GM12878 (cell line): ENCODE data around the gene ADRA2B. TPM values are rescaled to one million over a fixed set of nuclear protein-coding genes. Genes with fewer than 3 reads are reported as not detected.

Experiments
- ATAC-seq: fragments of 200-7000 bp; cut with Tn5 transposase; 3 replicates; pipeline ENCODE4 v1.9.1; 2020; ENCODE audit warnings: mild to moderate bottlenecking, moderate library complexity
- BruUV-seq: library from RNA; stranded (reverse); fragments of 400-500 nt; replicated peaks from 2 replicates; lab custom pipeline; 2021; lab: Mats Ljungman, UMichigan
- CTCF ChIA-PET: fragments of 300-600 bp; sonication (Branson Sonifier 250); formaldehyde crosslinking; extraction: SDS; loops from one replicate; lab custom pipeline; 2021; ENCODE audit warnings: inconsistent platforms; lab: Yijun Ruan, JAX
- POLR2A ChIA-PET: fragments of 350-600 bp; formaldehyde crosslinking; extraction: SDS; loops from one replicate; lab custom pipeline; 2021; ENCODE audit warnings: inconsistent platforms; lab: Charles Lee
- RAD21 ChIA-PET: fragments of 300-600 bp; sonication (Branson Sonifier 250); formaldehyde crosslinking; loops from one replicate; lab custom pipeline; 2023; ENCODE audit warnings: antibody characterized with exemption; ENCODE audit not compliant: unreplicated experiment; lab: Charles Lee
- SMC1A ChIA-PET: fragments of 300-600 bp; sonication (Branson Sonifier 250); formaldehyde crosslinking; loops from one replicate; lab custom pipeline; 2023; ENCODE audit not compliant: unreplicated experiment, uncharacterized antibody; lab: Charles Lee
- DNase-seq: peaks from one replicate; pipeline ENCODE4 v3.0.0-alpha.2; 2011; ENCODE audit warnings: low read depth, low spot score
- FAIRE-seq: peaks from 3 replicates; lab custom pipeline; 2011; peaks lifted over from hg19 to GRCh38; lab: Jason Lieb, UNC
- H2AFZ ChIP-seq: 2 replicates; pipeline ENCODE4 v1.6.0; 2011; ENCODE audit warnings: low read depth, low read length, control low read depth; ENCODE audit not compliant: control insufficient read depth
- H3K27ac ChIP-seq: 2 replicates; pipeline ENCODE4 v1.5.1; 2011; ENCODE audit warnings: control low read depth; ENCODE audit not compliant: control insufficient read depth, insufficient read depth
- H3K27me3 ChIP-seq, 2 experiments: replicated peaks in 1 of 2; 2 replicates each; pipeline versions ENCODE4 v1.6.0 to v1.6.1; 2011; ENCODE audit warnings: low read length in 1 of 2; ENCODE audit not compliant: control insufficient read depth in 2 of 2, insufficient read depth in 2 of 2
- H3K36me3 ChIP-seq, 2 experiments: 2 replicates each; pipeline ENCODE4 v1.5.1; 2011; ENCODE audit warnings: low read length in 1 of 2; ENCODE audit not compliant: control insufficient read depth in 2 of 2, insufficient read depth in 2 of 2
- H3K4me1 ChIP-seq: 2 replicates; pipeline ENCODE4 v1.6.1; 2011; ENCODE audit warnings: mild to moderate bottlenecking, low read length, moderate library complexity, mixed read lengths; ENCODE audit not compliant: control insufficient read depth, insufficient read depth
- H3K4me2 ChIP-seq: 2 replicates; pipeline ENCODE4 v1.6.0; 2011; ENCODE audit warnings: control low read depth; ENCODE audit not compliant: control insufficient read depth, insufficient read depth
- H3K4me3 ChIP-seq: fragments of 200-600 bp; sonication (generic); 2 replicates; pipeline ENCODE4 v1.5.1; 2016
- H3K79me2 ChIP-seq: 2 replicates; pipeline ENCODE4 v1.6.0; 2011; ENCODE audit warnings: low read length; ENCODE audit not compliant: control insufficient read depth, insufficient read depth
- H3K9ac ChIP-seq: 2 replicates; pipeline ENCODE4 v1.8.0; 2011; ENCODE audit warnings: low read length, control low read depth, mixed read lengths; ENCODE audit not compliant: control insufficient read depth, insufficient read depth
- H3K9me3 ChIP-seq: replicated peaks from 3 replicates; pipeline ENCODE4 v1.5.1; 2011; ENCODE audit warnings: mild to moderate bottlenecking, low read length; ENCODE audit not compliant: control insufficient read depth, insufficient read depth
- H4K20me1 ChIP-seq: 2 replicates; pipeline ENCODE4 v1.6.0; 2011; ENCODE audit not compliant: control insufficient read depth, insufficient read depth
- ETV6 ChIP-seq, 2 experiments: fragments of 450-650 bp in 1 of 2; IDR thresholded peaks in 1 of 2; conservative IDR thresholded peaks in 1 of 2; 2 replicates each; pipeline ENCODE4 v1.6.1; 2014; ENCODE audit warnings: antibody characterized with exemption in 1 of 2, borderline replicate concordance in 1 of 2, low read depth in 1 of 2, mild to moderate bottlenecking in 1 of 2, moderate library complexity in 1 of 2
- FOXM1 ChIP-seq: IDR thresholded peaks from 2 replicates; pipeline ENCODE4 v1.6.1; 2012; ENCODE audit warnings: low read depth, mild to moderate bottlenecking, inconsistent platforms, low read length, moderate library complexity
- HDAC2 ChIP-seq: fragments of 200-600 bp; sonication (generic); IDR thresholded peaks from 2 replicates; pipeline ENCODE4 v1.6.1; 2017
- NFYB ChIP-seq: IDR thresholded peaks from 2 replicates; pipeline ENCODE4 v1.6.1; 2011; ENCODE audit warnings: low read depth, mild to moderate bottlenecking, low read length, improper control_type of control experiment, moderate library complexity; ENCODE audit not compliant: insufficient read depth
- POLR2AphosphoS2 ChIP-seq: IDR thresholded peaks from 2 replicates; pipeline ENCODE4 v1.6.1; 2011; ENCODE audit warnings: low read depth, mild to moderate bottlenecking, low read length, improper control_type of control experiment, moderate library complexity
- POU2F2 ChIP-seq: IDR thresholded peaks from 3 replicates; pipeline ENCODE4 v1.6.1; 2011; ENCODE audit warnings: low read depth, mild to moderate bottlenecking, low read length, borderline replicate concordance
- SP1 ChIP-seq: IDR thresholded peaks from one replicate; pipeline ENCODE4 v1.6.1; 2011; ENCODE audit warnings: low read depth, low read length
- ZNF384 ChIP-seq: IDR thresholded peaks from 2 replicates; pipeline ENCODE4 v1.6.1; 2012; ENCODE audit warnings: low read depth, mild to moderate bottlenecking, low read length, improper control_type of control experiment, borderline replicate concordance
- WGBS: methylation state at CpG from one replicate; pipeline ENCODE4 v1.1.6; 2016; ENCODE audit warnings: low lambda C conversion rate; ENCODE audit not compliant: insufficient replicate concordance, insufficient coverage; ENCODE audit errors: missing lambda C conversion rate; 5-methylcytosine and 5-hydroxymethylcytosine counted together
- in situ Hi-C: fragments of 300-500 bp; cut with MboI; formaldehyde crosslinking; loops from 9 replicates; pipeline ENCODE4 v1.14.3; 2018; ENCODE audit warnings: mixed read lengths
- intact Hi-C: fragments of 100-400 bp; cut with micrococcal nuclease; formaldehyde crosslinking; loops from one replicate; pipeline ENCODE4 v1.14.2; 2022; ENCODE audit not compliant: unreplicated experiment
- polyA plus RNA-seq, 11 experiments: library from polyadenylated mRNA; depleted of rRNA in 4 of 11; unstranded in 6 of 11; stranded (reverse) in 5 of 11; fragments of >200 nt; fragmentation: Nextera tagmentation in 4 of 11; fragmentation: Illumina TruSeq in 1 of 11; extraction: Ambion mirVana in 4 of 11; extraction: Trizol in 1 of 11; gene quantifications; 1 replicate in 1 of 11; 2 replicates in 10 of 11; pipeline versions ENCODE4 v1.2.1 to v1.2.3, GENCODE V29; 2011 to 2016; ENCODE audit warnings: inconsistent platforms in 2 of 11, missing spikeins in 2 of 11, low read depth in 1 of 11
- total RNA-seq, 4 experiments: library from RNA; depleted of rRNA in 3 of 4; stranded (reverse); fragments of >200 nt in 3 of 4; fragmentation: Illumina TruSeq in 1 of 4; extraction: Trizol in 1 of 4; gene quantifications; 2 replicates each; pipeline versions ENCODE4 v1.2.1 to v1.2.3, GENCODE V29; 2013 to 2021
- TF ChIP-seq, protein P1 (sequence below): fragments of 450-650 bp; IDR thresholded peaks from 2 replicates; pipeline ENCODE4 v1.6.1; 2016; ENCODE audit warnings: mild to moderate bottlenecking, moderate library complexity, borderline replicate concordance
- TF ChIP-seq, protein P2 (sequence below): fragments of 450-650 bp; IDR thresholded peaks from 2 replicates; pipeline ENCODE4 v1.6.1; 2017; ENCODE audit warnings: low read depth, mild to moderate bottlenecking, moderate library complexity
- TF ChIP-seq, protein P3 (sequence below): IDR thresholded peaks from 2 replicates; pipeline ENCODE4 v1.6.1; 2011; ENCODE audit warnings: low read depth, mild to moderate bottlenecking, low read length, moderate library complexity, borderline replicate concordance; ENCODE audit errors: extremely low read depth
- TF ChIP-seq, protein P4 (sequence below), 3 experiments: IDR thresholded peaks in 2 of 3; conservative IDR thresholded peaks in 1 of 3; 2 replicates each; pipeline ENCODE4 v1.5.1; 2011; ENCODE audit warnings: low read depth in 3 of 3, low read length in 3 of 3, mild to moderate bottlenecking in 3 of 3, control low read depth in 2 of 3, moderate library complexity in 2 of 3, inconsistent platforms in 1 of 3, mixed read lengths in 1 of 3; ENCODE audit not compliant: control insufficient read depth in 2 of 3, insufficient read depth in 1 of 3; ENCODE audit errors: extremely low read depth in 1 of 3

ADRA2B gene
- total and polyA plus RNA-seq, 10 of the 15 experiments (the other 5 are each of a cell fraction or from before 2014, with no cell fraction given), result 0.01 to 0.10 (median 0.04) TPM; not detected in 6

DNA sequence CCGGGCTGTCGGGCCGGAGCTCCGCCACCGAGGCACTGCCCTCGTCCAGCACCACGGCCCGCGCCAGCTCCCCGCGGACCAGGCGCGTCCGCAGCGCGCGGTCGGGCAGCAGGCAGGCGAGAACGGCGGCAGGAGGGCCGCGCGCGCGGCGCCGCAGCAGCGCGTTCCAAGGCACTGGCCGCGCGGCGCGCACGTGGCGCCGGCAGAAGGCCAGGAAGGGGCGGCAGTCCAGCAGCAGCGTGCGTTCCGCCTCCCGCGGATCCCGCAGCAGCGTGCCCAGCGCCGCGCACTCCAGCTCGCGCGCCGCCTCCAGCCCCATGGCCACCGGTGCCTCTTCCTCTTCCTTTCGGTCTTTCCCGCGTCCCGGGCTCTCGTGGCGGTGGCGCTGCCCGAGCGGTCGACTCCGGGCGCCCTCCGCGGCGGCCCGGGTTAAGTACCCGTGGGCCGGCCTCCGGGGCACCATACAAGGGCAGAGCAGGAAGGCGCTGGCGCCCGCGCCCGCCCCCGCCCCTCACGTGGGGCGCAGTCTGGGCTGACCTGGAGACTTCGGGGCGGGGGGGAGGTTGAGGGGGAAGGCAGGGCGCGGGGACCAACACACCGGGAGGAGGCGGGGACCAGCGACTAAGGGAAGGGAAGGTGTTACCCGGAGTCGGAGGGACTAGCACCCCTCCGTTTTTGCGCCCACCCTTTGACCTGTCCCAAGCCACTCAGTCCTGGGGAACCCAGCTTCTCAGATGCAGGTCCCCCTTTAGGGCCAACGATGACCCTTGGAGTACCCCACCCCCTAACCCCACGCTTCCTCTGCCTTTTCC is 28.9 kb upstream of the ADRA2B start, which contains the start of gene DUSP2:
Gene DUSP2, minus strand, starts transcription at position 405 of the 812 bp plus-strand sequence. Its CDS starts 86 bp downstream, at position 319.
- RAD21 ChIA-PET, result interaction anchor here (0.8 to 18.1 kb wide), 5 partner anchors 12 to 89 kb away, joined by 3 to 463 read pairs (median 50); no protein-coding TSS in a partner anchor
- Histone ChIP-seq H3K4me3 (peak within 1 kb of the TSS; percentile 92), H4K20me1 (no peaks in the 10 kb centered on the region), H3K9ac (peak within 1 kb of the TSS; percentile 89), H3K4me1 (peaks cover 45% of the 10 kb centered on the region), H2AFZ (peak within 1 kb of the TSS; percentile 52), H3K79me2 (peaks cover 29% of the 10 kb centered on the region), H3K27me3 (no peaks in the 10 kb centered on the region), H3K4me2 (peak within 1 kb of the TSS; percentile 95), H3K9me3 (no peaks in the 10 kb centered on the region), H3K36me3 (peaks cover 7% of the 10 kb centered on the region in 2 experiments; a peak in 2 of 4 replicates), H3K27ac (peak within 1 kb of the TSS; percentile 89)
- WGBS, result under 1% methylated on average over 76 of the region's 94 CpGs
- POLR2A ChIA-PET, result interaction anchor here (2.6 to 9.5 kb wide), 4 partner anchors 13 to 63 kb away, joined by 12 to 161 read pairs (median 48); partner anchors contain the start of gene STARD7
- no TSS peak for BruUV-seq
- in situ Hi-C loops, result no loop called here
- SMC1A ChIA-PET, result interaction anchor here (1.4 to 14.4 kb wide), 4 partner anchors 13 to 28 kb away, joined by 4 to 338 read pairs (median 96); no protein-coding TSS in a partner anchor
- FAIRE-seq, result no peak
- intact Hi-C loops, result loop anchor here (1.0 to 5.0 kb wide), 4 partner anchors 12 to 382 kb away; partner anchors contain the start of genes NCAPH and STARD7
- DNase-seq, result peak; percentile 85
- ATAC-seq, result peak; percentile 62
- CTCF ChIA-PET, result interaction anchor here (1.1 to 14.4 kb wide), 4 partner anchors 12 to 28 kb away, joined by 3 to 535 read pairs (median 55); partner anchors contain the start of gene ADRA2B
- TF ChIP-seq SP1, result peak; percentile 35
- TF ChIP-seq, protein P1, sequence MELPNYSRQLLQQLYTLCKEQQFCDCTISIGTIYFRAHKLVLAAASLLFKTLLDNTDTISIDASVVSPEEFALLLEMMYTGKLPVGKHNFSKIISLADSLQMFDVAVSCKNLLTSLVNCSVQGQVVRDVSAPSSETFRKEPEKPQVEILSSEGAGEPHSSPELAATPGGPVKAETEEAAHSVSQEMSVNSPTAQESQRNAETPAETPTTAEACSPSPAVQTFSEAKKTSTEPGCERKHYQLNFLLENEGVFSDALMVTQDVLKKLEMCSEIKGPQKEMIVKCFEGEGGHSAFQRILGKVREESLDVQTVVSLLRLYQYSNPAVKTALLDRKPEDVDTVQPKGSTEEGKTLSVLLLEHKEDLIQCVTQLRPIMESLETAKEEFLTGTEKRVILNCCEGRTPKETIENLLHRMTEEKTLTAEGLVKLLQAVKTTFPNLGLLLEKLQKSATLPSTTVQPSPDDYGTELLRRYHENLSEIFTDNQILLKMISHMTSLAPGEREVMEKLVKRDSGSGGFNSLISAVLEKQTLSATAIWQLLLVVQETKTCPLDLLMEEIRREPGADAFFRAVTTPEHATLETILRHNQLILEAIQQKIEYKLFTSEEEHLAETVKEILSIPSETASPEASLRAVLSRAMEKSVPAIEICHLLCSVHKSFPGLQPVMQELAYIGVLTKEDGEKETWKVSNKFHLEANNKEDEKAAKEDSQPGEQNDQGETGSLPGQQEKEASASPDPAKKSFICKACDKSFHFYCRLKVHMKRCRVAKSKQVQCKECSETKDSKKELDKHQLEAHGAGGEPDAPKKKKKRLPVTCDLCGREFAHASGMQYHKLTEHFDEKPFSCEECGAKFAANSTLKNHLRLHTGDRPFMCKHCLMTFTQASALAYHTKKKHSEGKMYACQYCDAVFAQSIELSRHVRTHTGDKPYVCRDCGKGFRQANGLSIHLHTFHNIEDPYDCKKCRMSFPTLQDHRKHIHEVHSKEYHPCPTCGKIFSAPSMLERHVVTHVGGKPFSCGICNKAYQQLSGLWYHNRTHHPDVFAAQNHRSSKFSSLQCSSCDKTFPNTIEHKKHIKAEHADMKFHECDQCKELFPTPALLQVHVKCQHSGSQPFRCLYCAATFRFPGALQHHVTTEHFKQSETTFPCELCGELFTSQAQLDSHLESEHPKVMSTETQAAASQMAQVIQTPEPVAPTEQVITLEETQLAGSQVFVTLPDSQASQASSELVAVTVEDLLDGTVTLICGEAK, result no peak
- TF ChIP-seq POLR2AphosphoS2, result peak; percentile 100
- TF ChIP-seq, protein P2, sequence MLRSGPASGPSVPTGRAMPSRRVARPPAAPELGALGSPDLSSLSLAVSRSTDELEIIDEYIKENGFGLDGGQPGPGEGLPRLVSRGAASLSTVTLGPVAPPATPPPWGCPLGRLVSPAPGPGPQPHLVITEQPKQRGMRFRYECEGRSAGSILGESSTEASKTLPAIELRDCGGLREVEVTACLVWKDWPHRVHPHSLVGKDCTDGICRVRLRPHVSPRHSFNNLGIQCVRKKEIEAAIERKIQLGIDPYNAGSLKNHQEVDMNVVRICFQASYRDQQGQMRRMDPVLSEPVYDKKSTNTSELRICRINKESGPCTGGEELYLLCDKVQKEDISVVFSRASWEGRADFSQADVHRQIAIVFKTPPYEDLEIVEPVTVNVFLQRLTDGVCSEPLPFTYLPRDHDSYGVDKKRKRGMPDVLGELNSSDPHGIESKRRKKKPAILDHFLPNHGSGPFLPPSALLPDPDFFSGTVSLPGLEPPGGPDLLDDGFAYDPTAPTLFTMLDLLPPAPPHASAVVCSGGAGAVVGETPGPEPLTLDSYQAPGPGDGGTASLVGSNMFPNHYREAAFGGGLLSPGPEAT, result no peak; the same call in 1 of the 2 replicates
- no peak for TF ChIP-seq HDAC2
- TF ChIP-seq FOXM1, result no peak
- TF ChIP-seq NFYB, result no peak
- TF ChIP-seq ETV6 (conservative IDR thresholded peaks at IDR 0.05 in 1 of 2, IDR thresholded peaks at IDR 0.05 in 1 of 2; ENCODE audit: borderline replicate concordance in 1 of 2, low read depth in 1 of 2), result no peak
- TF ChIP-seq, protein P3, sequence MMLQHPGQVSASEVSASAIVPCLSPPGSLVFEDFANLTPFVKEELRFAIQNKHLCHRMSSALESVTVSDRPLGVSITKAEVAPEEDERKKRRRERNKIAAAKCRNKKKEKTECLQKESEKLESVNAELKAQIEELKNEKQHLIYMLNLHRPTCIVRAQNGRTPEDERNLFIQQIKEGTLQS, result peak; percentile 60; the same call in 1 of the 2 replicates
- TF ChIP-seq POU2F2, result peak; percentile 99
- TF ChIP-seq, protein P4, sequence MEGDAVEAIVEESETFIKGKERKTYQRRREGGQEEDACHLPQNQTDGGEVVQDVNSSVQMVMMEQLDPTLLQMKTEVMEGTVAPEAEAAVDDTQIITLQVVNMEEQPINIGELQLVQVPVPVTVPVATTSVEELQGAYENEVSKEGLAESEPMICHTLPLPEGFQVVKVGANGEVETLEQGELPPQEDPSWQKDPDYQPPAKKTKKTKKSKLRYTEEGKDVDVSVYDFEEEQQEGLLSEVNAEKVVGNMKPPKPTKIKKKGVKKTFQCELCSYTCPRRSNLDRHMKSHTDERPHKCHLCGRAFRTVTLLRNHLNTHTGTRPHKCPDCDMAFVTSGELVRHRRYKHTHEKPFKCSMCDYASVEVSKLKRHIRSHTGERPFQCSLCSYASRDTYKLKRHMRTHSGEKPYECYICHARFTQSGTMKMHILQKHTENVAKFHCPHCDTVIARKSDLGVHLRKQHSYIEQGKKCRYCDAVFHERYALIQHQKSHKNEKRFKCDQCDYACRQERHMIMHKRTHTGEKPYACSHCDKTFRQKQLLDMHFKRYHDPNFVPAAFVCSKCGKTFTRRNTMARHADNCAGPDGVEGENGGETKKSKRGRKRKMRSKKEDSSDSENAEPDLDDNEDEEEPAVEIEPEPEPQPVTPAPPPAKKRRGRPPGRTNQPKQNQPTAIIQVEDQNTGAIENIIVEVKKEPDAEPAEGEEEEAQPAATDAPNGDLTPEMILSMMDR (IDR thresholded peaks at IDR 0.05 in 2 of 3, conservative IDR thresholded peaks at IDR 0.05 in 1 of 3; ENCODE audit: control insufficient read depth in 2 of 3, extremely low read depth in 1 of 3, insufficient read depth in 1 of 3, low read depth in 3 of 3, low read length in 3 of 3), result no peak
- TF ChIP-seq ZNF384, result no peak
